DND-41 (cell line): Measurements from ENCODE around the gene ADAM30.

ENCODE experiments used
- EZH2 ChIP-seq: IDR thresholded peaks from 3 replicates; pipeline ENCODE4 v1.6.1; 2012; ENCODE audit warnings: borderline replicate concordance, low read depth, mild to moderate bottlenecking, moderate library complexity, low read length, inconsistent platforms; ENCODE audit not compliant: severe bottlenecking
- TF ChIP-seq, protein P1 (sequence below): IDR thresholded peaks from 2 replicates; pipeline ENCODE4 v1.5.1; 2012; ENCODE audit warnings: borderline replicate concordance, low read length, moderate library complexity, mild to moderate bottlenecking; ENCODE audit not compliant: poor library complexity, severe bottlenecking; ENCODE audit errors: extremely low read depth

DNA sequence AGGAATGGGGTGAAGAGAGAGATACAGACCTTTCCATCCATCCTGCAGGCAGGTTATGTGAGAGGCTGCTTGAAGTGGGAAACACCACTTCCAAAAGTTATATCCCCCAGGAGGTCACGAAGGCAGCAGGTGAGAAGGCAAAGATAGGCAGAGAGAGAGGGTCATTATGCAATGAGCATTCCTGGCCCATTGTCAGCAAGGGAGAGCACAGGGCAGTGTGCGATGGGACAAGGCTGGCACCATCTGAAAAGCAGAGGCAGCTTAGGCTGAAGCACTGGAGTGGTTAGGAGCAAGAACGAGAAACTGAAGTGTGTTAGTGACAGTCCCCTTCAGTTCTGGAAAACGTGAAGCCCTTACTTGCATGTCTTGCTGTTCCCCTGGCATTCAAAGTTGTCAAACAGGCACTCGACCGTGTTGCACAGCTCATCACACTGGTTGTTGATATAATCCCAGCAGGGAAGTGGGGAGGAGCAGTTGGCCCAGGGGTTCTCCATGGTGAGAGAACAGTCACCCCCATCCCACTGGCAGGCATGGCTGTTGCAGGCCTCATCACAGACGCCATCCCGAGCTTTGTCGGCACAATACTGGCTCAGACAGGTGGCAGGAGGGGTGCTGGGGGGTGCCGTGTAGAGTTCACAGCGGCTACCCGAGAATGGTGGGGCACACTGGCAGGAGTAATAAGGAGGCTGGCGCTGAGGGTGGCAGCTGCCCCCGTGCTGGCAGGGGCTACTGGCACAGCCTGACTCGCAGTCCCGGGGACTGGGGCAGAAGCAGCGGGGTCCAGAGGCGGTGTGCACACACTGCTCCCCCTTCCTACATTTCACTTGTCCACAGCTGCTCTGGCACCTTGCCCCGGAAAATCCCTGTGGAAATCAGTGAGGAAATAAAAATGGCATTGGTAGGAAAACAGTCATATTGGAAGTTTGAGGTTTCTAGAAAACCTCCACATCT is 28.9 kb upstream of the ADAM30 start:
- TF ChIP-seq EZH2, result no peak
- TF ChIP-seq, protein P1, sequence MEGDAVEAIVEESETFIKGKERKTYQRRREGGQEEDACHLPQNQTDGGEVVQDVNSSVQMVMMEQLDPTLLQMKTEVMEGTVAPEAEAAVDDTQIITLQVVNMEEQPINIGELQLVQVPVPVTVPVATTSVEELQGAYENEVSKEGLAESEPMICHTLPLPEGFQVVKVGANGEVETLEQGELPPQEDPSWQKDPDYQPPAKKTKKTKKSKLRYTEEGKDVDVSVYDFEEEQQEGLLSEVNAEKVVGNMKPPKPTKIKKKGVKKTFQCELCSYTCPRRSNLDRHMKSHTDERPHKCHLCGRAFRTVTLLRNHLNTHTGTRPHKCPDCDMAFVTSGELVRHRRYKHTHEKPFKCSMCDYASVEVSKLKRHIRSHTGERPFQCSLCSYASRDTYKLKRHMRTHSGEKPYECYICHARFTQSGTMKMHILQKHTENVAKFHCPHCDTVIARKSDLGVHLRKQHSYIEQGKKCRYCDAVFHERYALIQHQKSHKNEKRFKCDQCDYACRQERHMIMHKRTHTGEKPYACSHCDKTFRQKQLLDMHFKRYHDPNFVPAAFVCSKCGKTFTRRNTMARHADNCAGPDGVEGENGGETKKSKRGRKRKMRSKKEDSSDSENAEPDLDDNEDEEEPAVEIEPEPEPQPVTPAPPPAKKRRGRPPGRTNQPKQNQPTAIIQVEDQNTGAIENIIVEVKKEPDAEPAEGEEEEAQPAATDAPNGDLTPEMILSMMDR, result no peak
